GM21528 (cell line): ENCODE data around the gene TUT4.

ENCODE experiments used
- ATAC-seq: cut with Tn5 transposase; IDR thresholded peaks from one replicate; pipeline ENCODE4 v1.9.1; 2021; ENCODE audit warnings: mild to moderate bottlenecking, moderate library complexity; ENCODE audit not compliant: unreplicated experiment, low FRiP score

Gene TUT4

DNA sequence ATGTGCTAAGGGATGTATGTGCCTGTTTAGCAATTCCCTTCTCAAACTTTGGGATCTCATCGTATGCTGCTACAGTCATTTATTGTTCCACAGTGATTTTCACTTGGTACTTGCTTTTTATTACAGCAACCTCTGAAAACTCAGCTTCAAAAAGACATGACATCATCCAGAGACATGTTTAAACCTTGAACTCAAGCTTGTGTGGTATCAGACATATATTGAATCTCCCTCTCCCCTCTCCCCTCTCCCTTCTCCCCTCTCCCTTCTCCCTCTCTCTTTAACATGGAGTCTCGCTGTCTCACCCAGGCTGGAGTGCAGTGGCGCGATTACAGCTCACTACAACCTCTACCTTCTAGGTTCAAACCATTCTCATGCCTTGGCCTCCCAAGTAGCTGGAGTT, 19.5 kb upstream of the TUT4 start:
- ATAC-seq: no peak

- no peak for ATAC-seq
Measured at GRCh38 chr1:52571783-52572182, 18.9 kb upstream of the TUT4 start.

DNA sequence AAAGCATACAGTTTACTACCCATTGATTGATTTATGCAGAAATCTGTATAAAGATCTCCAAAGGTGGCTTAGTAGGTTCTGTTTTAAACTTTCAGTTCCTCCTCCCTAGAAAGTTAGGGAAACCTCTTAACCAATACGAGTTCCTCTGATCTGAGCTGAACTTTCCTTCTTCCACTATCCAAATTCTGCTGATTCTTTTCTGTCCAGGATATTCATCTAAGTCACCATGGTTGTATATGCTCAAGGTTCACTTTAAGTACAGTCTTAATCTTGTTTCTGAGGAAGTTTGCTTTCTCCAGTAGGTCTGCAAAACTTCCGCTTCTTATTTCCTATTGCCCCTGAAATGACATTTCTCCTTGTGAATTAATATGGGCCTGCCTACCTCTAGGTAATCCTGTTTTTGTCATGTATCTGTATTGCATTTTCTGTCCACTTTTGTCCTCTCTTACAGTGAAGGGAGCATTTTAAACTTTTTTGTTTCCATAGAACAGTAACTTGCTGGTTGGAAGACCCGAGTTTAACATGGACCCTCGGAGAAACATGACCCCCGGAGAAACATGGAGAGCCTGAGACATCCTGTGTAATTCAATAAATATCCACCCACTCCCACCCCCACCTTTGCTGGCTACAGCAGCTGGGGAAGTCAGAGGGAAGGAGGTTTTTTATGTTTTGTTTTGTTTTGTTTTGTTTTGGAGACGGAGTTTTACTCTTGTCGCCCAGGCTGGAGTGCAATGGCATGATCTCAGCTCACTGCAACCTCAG, 16.7 kb upstream of the TUT4 start:
- ATAC-seq: no peak

DNA sequence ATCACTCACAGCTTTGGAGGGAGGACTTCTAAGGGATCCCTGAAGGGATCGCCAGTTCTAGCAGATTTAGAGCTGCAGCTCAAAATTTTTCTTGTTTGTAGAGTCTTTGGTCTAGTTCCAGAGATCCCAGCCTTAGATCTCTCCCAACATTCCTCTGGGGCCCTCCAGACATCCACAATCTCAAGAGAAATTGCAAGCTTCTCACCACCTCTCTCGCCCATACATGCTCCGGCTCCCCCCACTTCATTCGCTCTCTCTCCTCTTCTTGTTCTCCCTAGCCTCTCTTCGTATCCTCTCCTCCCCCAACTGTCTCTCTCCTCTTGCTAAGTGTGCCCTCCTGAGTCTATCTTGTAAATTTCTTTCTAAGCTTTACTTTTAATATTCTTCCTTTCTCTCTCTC, 15.1 kb upstream of the TUT4 start:
- no peak for ATAC-seq

DNA sequence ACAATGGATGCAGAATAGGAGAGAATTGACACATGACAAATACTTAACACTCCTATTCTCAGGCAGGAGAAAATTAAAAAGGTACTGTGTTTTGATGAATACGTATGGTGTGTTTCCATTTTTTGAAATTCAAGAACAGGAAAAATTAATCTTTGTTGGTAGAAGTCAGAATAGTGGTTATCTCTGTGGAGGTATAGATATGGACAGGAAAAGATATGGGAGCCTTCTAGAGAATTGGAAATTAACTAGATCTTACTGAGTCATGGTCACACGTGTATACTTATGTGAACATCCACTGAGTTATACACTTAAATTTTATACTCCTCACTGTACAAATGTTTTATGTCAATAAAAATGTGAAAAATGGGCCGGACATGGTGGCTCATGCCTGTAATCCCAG, 9.9 kb upstream of the TUT4 start:
- ATAC-seq: no peak

DNA sequence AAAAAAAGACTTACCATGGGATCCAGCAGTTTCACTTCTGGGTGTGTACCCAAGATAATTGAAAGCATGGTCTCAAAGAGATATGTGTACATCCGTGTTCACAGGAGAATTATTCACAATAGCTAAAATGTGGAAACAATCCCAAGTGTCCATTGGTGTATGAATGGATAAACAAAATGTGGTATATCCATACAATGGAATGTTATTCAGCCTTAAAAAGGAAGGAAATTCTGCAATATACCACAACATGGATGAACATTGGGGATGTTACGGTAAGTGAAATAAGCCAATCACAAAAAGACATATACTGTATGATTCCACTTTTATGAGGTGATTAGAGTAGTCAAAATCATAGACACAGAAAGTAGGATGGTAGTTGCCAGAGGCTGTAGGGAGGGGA, 7.0 kb upstream of the TUT4 start:
- no peak for ATAC-seq

DNA sequence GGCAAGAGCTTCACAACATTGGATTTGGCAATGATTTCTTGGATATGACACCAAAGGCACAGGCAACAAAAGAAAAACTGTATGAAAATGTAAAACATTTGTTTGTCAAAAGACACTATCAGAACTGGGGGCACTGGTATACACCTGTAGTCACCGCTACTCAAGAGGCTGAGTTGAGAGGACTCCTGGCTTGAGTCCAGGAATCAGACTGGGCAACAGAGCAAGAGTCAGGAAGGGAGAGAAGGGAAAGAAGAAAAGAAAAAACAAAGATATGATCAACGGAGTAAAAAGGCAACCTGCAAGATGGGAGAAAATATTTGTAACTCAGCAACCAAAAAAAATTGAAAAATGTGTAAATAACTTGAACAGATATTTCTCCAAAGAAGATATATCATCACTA, 6.0 kb upstream of the TUT4 start:
- no peak for ATAC-seq

DNA sequence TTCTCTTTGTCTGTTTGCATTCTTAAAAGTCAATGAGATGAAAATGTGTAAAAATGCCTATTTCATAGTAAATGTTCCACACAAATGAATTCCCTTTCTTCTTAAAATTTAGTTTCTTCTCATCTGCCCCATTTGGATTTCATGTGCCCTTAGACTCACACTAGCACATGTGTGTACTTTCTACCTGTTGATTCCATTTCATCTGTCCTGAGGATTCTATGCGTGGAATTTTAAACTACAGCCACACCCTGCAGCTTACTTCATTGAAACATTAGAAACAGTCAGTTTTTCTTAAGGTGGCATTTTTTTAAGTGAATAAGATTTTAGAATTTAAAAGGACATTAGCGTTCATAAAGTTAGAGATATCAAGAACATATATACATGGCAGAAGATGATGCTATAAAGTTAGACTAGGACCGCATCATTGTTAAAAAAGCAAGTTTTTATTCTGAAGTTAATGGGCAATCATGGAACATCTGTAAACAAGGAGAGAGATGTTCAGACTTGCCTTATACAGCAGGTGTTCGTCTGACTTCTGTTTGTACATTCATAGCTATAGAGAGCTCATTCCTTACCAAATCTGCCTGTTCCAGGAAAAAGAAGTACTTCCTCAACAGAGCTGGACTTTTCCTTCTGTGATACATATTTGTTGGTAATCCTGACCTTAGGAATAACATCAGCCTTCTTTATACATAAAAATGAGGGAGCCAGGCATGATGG, 3.9 kb upstream of the TUT4 start:
- no peak for ATAC-seq

DNA sequence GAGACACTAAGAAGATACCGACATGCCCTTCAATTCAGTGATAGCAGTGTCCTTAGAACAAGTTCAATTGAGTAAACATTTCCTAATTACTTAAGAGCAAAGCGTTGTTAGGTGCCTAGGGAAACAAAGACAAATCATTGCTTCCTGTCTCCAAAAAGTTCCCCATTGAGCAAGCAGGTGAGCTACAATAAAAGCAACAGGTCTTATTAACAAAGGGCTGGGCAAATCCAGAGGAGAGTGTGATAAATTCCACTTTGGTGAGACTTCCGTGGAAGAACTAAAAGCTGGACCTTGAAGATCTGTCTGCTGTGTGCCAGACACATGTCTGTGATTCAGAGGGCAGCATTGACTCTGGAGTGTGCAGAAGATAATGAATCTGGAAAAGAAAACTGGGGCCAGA, 1.9 kb upstream of the TUT4 start:
- ATAC-seq: no peak

- ATAC-seq: no peak
Measured at GRCh38 chr1:52554267-52554640, 1.4 kb upstream of the TUT4 start.

- peak; percentile 62 for ATAC-seq
Measured at GRCh38 chr1:52553362-52554266, 722 bp upstream of the TUT4 start.

DNA sequence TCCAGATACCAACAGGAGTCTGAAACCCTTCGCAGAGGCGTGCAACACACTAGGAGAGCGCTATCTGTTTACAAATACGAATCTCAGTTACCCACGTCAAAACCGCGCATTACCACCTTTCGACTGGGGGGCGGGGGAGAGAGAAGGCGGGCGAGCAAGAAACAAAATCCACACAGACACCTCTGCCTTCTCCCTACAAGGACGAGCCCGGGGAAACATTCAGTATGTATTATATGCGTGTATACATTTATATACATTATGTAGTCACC, 722 bp downstream of the TUT4 start:
- peak; percentile 42 for ATAC-seq

GRCh38 chr1:52551507-52552235, 1.2 kb downstream of the TUT4 start:
- ATAC-seq: no peak

DNA sequence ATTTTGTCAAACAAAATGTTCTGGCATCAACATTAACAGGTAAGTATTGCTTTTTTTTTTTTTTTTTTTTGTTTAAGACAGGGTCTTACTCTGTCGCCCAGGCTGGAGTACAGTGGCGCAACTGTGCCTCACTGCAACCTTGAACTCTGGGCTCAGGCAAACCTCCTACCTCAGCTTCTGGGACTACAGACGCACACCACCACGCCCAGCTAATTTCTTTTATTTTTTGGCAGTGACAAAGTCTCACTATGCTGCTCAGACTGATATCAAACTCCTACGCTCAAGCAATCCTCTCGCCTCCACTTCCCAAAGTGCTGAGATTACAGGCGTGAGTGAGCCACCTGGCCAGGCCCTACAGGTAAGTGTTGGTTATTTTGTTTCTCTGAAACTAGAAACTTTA, 2.4 kb downstream of the TUT4 start:
- no peak for ATAC-seq

- ATAC-seq: no peak
Measured at GRCh38 chr1:52549267-52549666, 3.6 kb downstream of the TUT4 start.

GRCh38 chr1:52546852-52547251, 6.0 kb downstream of the TUT4 start:
- no peak for ATAC-seq

- no peak for ATAC-seq
Measured at GRCh38 chr1:52544665-52545525, 8.0 kb downstream of the TUT4 start.

DNA sequence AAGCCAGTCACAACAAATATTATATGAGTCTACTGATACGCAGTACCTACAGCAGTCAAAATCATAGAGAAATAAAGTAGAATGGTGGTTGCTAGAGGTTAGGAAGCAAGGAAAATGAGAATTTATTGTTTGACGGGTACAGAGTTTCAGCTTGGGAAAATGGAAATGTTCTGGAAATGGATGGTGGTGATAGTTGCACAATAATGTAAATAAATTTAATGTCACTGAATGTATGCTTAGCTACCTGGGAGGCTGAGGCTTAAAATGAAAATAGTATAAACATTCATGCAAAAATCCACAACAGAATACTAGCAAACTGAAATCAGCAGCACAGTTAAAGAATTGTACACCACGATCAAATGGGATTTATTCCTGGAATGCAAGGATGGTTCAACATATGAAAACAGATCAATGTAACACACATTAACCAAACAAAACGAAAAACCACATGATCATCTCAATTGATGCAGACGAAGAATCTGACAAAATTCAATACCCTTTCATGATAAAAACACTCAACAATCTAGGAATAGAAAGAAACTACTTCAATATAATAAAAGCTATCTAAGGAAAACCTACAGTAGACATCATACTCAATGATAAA, 10.7 kb downstream of the TUT4 start:
- no peak for ATAC-seq

GRCh38 chr1:52534928-52535764, 17.7 kb downstream of the TUT4 start:
- ATAC-seq: no peak
